Measurements from ENCODE around the gene LYSMD1.

- TF ChIP-seq POLR2A (IDR thresholded peaks at IDR 0.05) (no peak), CTCF (IDR thresholded peaks at IDR 0.05) (no peak)
Measured at GRCh38 chr1:151165281-151165737, 393 bp downstream of the LYSMD1 start.
